ENCODE results near the gene GLT6D1.
"Not testable (repeated sequence)": the region's sequence is repeated elsewhere in the genome, so short reads cannot be mapped to it uniquely, and the experiment has no call there.

GRCh38 chr9:135669018-135669417 lies 29.7 kb upstream of the GLT6D1 start:
- not testable (repeated sequence) for TF ChIP-seq TAF1, POLR2A (IDR thresholded peaks at IDR 0.05; ENCODE audit: low read depth, low read length)

Data from GM12891 (cell line).